Esophagus muscularis mucosa (tissue), 4 donors: ENCODE data around the gene SLC37A1. TPM values are rescaled to one million over a fixed set of nuclear protein-coding genes. Genes with fewer than 3 reads are reported as not detected.
"Not testable (repeated sequence)": the region's sequence is repeated elsewhere in the genome, so short reads cannot be mapped to it uniquely, and the experiment has no call there.

ENCODE experiments used
- DNase-seq: peaks from one replicate; pipeline ENCODE4 v3.0.0-alpha.2; 2017; ENCODE audit errors: extremely low spot score
- H3K27ac ChIP-seq, 4 donors: fragments of 200-600 bp; sonication (generic); replicated peaks in 1 of 4; 1 replicate in 3 of 4; 2 replicates in 1 of 4; pipeline ENCODE4 v1.5.1; 2016 to 2019; ENCODE audit warnings: mild to moderate bottlenecking in 1 of 4
- H3K27me3 ChIP-seq, 4 donors: fragments of 200-600 bp; sonication (generic); one replicate each; pipeline versions ENCODE4 v1.5.1 to v1.6.0; 2016 to 2019
- H3K36me3 ChIP-seq, 4 donors: fragments of 200-600 bp; sonication (generic); one replicate each; pipeline ENCODE4 v1.5.1; 2016 to 2019
- H3K4me1 ChIP-seq, 4 donors: fragments of 200-600 bp; sonication (generic); one replicate each; pipeline ENCODE4 v1.5.1; 2016 to 2019
- H3K4me3 ChIP-seq, 4 donors: fragments of 200-600 bp; sonication (generic); 1 replicate in 2 of 4; 2 replicates in 2 of 4; pipeline ENCODE4 v1.5.1; 2016 to 2019; ENCODE audit warnings: mild to moderate bottlenecking in 4 of 4, moderate library complexity in 1 of 4
- H3K9me3 ChIP-seq, 4 donors: fragments of 200-600 bp; sonication (generic); 1 replicate in 3 of 4; 2 replicates in 1 of 4; pipeline ENCODE4 v1.5.1; 2016 to 2019
- EP300 ChIP-seq: sonication (generic); formaldehyde crosslinking; IDR thresholded peaks from one replicate; pipeline ENCODE4 v1.6.1; 2017; ENCODE audit warnings: antibody characterized with exemption
- POLR2A ChIP-seq: fragments of 450-650 bp; IDR thresholded peaks from one replicate; pipeline ENCODE4 v1.6.1; 2017; ENCODE audit warnings: antibody characterized with exemption, moderate library complexity, mild to moderate bottlenecking, low read depth
- POLR2AphosphoS5 ChIP-seq, 2 donors: sonication (generic); formaldehyde crosslinking; IDR thresholded peaks; one replicate each; pipeline ENCODE4 v1.6.1; 2017; ENCODE audit warnings: antibody characterized with exemption in 2 of 2
- WGBS: methylation state at CpG from one replicate; pipeline ENCODE4 v1.1.5; 2018; 5-methylcytosine and 5-hydroxymethylcytosine counted together
- intact Hi-C: fragments of 100-400 bp; cut with DNase I; formaldehyde crosslinking; loops from one replicate; pipeline ENCODE4 v1.15.1; 2023
- total RNA-seq, 4 donors: library from RNA; depleted of rRNA; stranded (reverse); fragments of >200 nt; gene quantifications; one replicate each; pipeline versions ENCODE4 v1.1.0 to v1.2.1, GENCODE V29; 2016
- TF ChIP-seq, protein P1 (sequence below), 3 experiments: fragments of 200-600 bp in 2 of 3; fragments of 450-650 bp in 1 of 3; sonication (generic) in 2 of 3; IDR thresholded peaks; one replicate each; pipeline ENCODE4 v1.5.1; 2017 to 2019; ENCODE audit warnings: antibody characterized with exemption in 3 of 3, mild to moderate bottlenecking in 2 of 3, moderate library complexity in 1 of 3

The SLC37A1 gene
- total RNA-seq, 4 donors from 2014 or later: 5.4 to 11.1 (median 7.1) TPM

- TF ChIP-seq, protein P1, sequence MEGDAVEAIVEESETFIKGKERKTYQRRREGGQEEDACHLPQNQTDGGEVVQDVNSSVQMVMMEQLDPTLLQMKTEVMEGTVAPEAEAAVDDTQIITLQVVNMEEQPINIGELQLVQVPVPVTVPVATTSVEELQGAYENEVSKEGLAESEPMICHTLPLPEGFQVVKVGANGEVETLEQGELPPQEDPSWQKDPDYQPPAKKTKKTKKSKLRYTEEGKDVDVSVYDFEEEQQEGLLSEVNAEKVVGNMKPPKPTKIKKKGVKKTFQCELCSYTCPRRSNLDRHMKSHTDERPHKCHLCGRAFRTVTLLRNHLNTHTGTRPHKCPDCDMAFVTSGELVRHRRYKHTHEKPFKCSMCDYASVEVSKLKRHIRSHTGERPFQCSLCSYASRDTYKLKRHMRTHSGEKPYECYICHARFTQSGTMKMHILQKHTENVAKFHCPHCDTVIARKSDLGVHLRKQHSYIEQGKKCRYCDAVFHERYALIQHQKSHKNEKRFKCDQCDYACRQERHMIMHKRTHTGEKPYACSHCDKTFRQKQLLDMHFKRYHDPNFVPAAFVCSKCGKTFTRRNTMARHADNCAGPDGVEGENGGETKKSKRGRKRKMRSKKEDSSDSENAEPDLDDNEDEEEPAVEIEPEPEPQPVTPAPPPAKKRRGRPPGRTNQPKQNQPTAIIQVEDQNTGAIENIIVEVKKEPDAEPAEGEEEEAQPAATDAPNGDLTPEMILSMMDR (IDR thresholded peaks at IDR 0.05): no peak
- no peak for TF ChIP-seq POLR2AphosphoS5 (IDR thresholded peaks at IDR 0.05)
- no peak for TF ChIP-seq POLR2A
- no peak for TF ChIP-seq EP300
- intact Hi-C loops: no loop called here
- 94% methylated on average over 3 of the region's 3 CpGs for WGBS
- Histone ChIP-seq H3K4me3 (no peak overlapping the region), H3K9me3 (peaks cover 0 to 12% (median 6%) of the 10 kb centered on the region in 4 donors), H3K27ac (no peak overlapping the region), H3K4me1 (peaks cover 0 to 6% (median 3%) of the 10 kb centered on the region in 4 donors), H3K27me3 (peaks cover 0 to 7% (median 3%) of the 10 kb centered on the region in 4 donors), H3K36me3 (no peaks in the 10 kb centered on the region)
- DNase-seq: no peak
Measured at GRCh38 chr21:42611852-42612251, 98.2 kb downstream of the SLC37A1 start.

DNA sequence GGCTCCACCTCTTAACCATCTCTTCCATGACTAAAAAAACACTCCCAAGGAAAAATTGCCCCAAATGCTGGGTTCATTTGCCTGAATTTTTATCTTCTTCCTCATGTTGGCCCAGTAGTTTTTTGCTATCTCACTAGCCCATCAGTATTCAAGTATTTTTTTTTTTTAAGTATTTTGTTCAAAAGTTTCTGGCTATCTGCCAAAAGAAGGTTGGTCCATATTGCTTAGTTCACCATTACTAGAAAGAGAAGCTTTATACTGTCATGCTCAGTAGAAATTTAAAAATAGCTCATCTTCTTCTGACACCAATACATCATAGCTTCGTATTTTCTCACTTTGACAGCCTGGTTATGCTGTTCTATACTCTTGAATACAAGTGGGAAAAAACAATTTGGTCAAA, 98.7 kb downstream of the SLC37A1 start:
- H3K27ac ChIP-seq: no peak overlapping the region
- no peak for DNase-seq
- TF ChIP-seq, protein P1 (IDR thresholded peaks at IDR 0.05): no peak
- TF ChIP-seq POLR2A (no peak), POLR2AphosphoS5 (IDR thresholded peaks at IDR 0.05) (no peak), EP300 (no peak)
- H3K9me3 ChIP-seq: peaks cover 0 to 12% (median 6%) of the 10 kb centered on the region in 4 donors
- intact Hi-C loops: no loop called here
- no peaks in the 10 kb centered on the region for H3K36me3 ChIP-seq
- WGBS: 97% methylated on average over 1 of the region's 1 CpG
- peaks cover 0 to 13% (median 6%) of the 10 kb centered on the region in 4 donors for H3K27me3 ChIP-seq
- H3K4me3 ChIP-seq: no peak overlapping the region
- peaks cover 0 to 10% (median 7%) of the 10 kb centered on the region in 4 donors for H3K4me1 ChIP-seq

- Histone ChIP-seq H3K27me3 (peaks cover 0 to 27% (median 7%) of the 10 kb centered on the region in 4 donors), H3K36me3 (no peaks in the 10 kb centered on the region), H3K4me3 (no peak overlapping the region), H3K4me1 (peaks cover 0 to 10% (median 7%) of the 10 kb centered on the region in 4 donors), H3K9me3 (peaks cover 0 to 12% (median 6%) of the 10 kb centered on the region in 4 donors), H3K27ac (no peak overlapping the region)
- DNase-seq: no peak
- WGBS: 91% methylated on average over 5 of the region's 5 CpGs
- intact Hi-C loops: no loop called here
- TF ChIP-seq, protein P1 (IDR thresholded peaks at IDR 0.05): no peak
- no peak for TF ChIP-seq POLR2A
- TF ChIP-seq EP300: no peak
- TF ChIP-seq POLR2AphosphoS5 (IDR thresholded peaks at IDR 0.05): no peak
Measured at GRCh38 chr21:42613756-42614155, 100.1 kb downstream of the SLC37A1 start.

DNA sequence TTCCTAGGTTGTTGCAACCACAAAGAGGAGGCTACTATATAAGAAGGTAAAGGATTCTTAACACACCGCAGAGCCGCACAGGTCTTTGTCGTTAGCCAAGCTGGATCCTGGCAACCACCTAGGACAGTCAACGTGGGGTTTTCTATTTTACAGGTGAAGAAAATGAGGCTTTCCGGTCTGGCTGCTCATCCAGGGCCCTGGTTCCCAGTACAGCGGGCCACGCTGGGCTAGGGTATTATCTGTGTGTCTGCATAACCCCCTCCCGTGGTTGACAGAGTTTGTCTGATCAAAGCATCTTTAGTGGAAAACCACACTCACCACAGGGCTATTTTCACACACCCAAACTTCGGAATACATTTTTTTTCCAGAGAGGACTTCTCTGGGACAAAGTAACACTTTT, 100.7 kb downstream of the SLC37A1 start:
- H3K4me1 ChIP-seq: peaks cover 0 to 10% (median 7%) of the 10 kb centered on the region in 4 donors
- no peak for DNase-seq
- TF ChIP-seq EP300 (no peak), POLR2AphosphoS5 (IDR thresholded peaks at IDR 0.05) (no peak)
- intact Hi-C loops: no loop called here
- H3K36me3 ChIP-seq: no peaks in the 10 kb centered on the region
- peaks cover 0 to 32% (median 10%) of the 10 kb centered on the region in 4 donors for H3K27me3 ChIP-seq
- H3K27ac ChIP-seq: no peak overlapping the region
- WGBS: 78% methylated on average over 9 of the region's 9 CpGs
- no peak overlapping the region for H3K4me3 ChIP-seq
- H3K9me3 ChIP-seq: peaks cover 0 to 12% (median 6%) of the 10 kb centered on the region in 4 donors

DNA sequence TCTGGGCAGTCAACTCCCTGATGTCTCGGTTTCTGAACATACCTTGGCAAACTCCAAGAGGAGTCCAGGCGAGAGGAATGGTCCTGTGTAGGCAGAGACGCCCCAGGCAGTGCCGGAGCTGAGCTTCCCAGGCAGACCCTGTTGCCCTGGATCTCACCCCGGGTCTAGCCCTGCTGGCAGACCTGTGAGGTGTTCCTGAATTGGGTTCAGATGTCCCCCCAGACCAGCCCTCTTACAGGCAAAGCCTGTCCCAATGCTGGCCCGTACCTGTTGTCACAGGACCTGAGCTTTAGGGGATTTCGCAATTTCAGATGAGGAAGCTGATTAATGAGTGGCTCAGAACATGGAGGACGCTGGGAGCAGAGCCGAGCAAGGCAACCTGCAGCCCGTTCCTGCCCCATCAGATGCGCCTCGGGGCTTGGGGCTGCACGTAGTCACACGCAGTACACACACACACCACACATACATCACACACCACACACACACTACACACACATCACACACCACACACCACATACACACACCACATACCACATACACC, 101.2 kb downstream of the SLC37A1 start:
- intact Hi-C loops: no loop called here
- no peaks in the 10 kb centered on the region for H3K36me3 ChIP-seq
- no peak for DNase-seq
- H3K27ac ChIP-seq: no peak overlapping the region
- TF ChIP-seq POLR2A: no peak
- TF ChIP-seq, protein P1 (IDR thresholded peaks at IDR 0.05): no peak
- no peak for TF ChIP-seq POLR2AphosphoS5 (IDR thresholded peaks at IDR 0.05)
- TF ChIP-seq EP300: no peak
- H3K4me3 ChIP-seq: no peak overlapping the region
- 22% methylated on average over 12 of the region's 14 CpGs for WGBS
- peaks cover 0 to 10% (median 7%) of the 10 kb centered on the region in 4 donors for H3K4me1 ChIP-seq
- H3K27me3 ChIP-seq: peaks cover 0 to 37% (median 10%) of the 10 kb centered on the region in 4 donors
- peaks cover 0 to 12% (median 6%) of the 10 kb centered on the region in 4 donors for H3K9me3 ChIP-seq

GRCh38 chr21:42615377-42615776, 101.7 kb downstream of the SLC37A1 start:
- H3K4me3 ChIP-seq, H3K4me1 ChIP-seq, DNase-seq, intact Hi-C loops, H3K27ac ChIP-seq, H3K36me3 ChIP-seq: not testable (repeated sequence)
- Histone ChIP-seq H3K9me3 (peaks cover 0 to 12% (median 6%) of the 10 kb centered on the region in 4 donors), H3K27me3 (peaks cover 0 to 42% (median 10%) of the 10 kb centered on the region in 4 donors)
- WGBS: 91% methylated on average over 5 of the region's 5 CpGs
